GM12872 (cell line): ENCODE results near the gene ADARB2.

Source experiments
- CTCF ChIP-seq: IDR thresholded peaks from 3 replicates; pipeline ENCODE4 v1.5.1; 2011; ENCODE audit warnings: low read depth, mild to moderate bottlenecking, low read length, moderate library complexity; ENCODE audit not compliant: insufficient read depth

The ADARB2 gene

GRCh38 chr10:1609648-1609970 is 127.7 kb downstream of the ADARB2 start:
- TF ChIP-seq CTCF = no peak

- TF ChIP-seq CTCF = no peak
These were observed 128.3 kb downstream of the ADARB2 start for GRCh38 chr10:1608851-1609647.

- TF ChIP-seq CTCF = no peak
These were observed 128.9 kb downstream of the ADARB2 start for GRCh38 chr10:1608408-1608807.

GRCh38 chr10:1607466-1607865 is 129.9 kb downstream of the ADARB2 start:
- TF ChIP-seq CTCF = no peak

GRCh38 chr10:1605999-1606940 is 131.1 kb downstream of the ADARB2 start:
- no peak for TF ChIP-seq CTCF

GRCh38 chr10:1605121-1605520 is 132.2 kb downstream of the ADARB2 start:
- TF ChIP-seq CTCF = no peak

GRCh38 chr10:1604246-1604645 is 133.1 kb downstream of the ADARB2 start:
- TF ChIP-seq CTCF = no peak
